SU-DHL-6 (cell line): Measurements from ENCODE around the gene AMH.

Source experiments
- EZH2phosphoT487 ChIP-seq: fragments of 200-600 bp; sonication (generic), shearing (Covaris generic); conservative IDR thresholded peaks from 2 replicates; pipeline ENCODE4 v1.6.1; 2018; ENCODE audit warnings: mild to moderate bottlenecking, antibody characterized with exemption, low read length, moderate library complexity, mixed read lengths
- TF ChIP-seq, protein P1 (sequence below): fragments of 200-600 bp; sonication (generic); IDR thresholded peaks from one replicate; pipeline ENCODE4 v1.5.1; 2017; ENCODE audit warnings: antibody characterized with exemption, mild to moderate bottlenecking, low read length, moderate library complexity; ENCODE audit not compliant: insufficient read depth, poor library complexity, severe bottlenecking

DNA sequence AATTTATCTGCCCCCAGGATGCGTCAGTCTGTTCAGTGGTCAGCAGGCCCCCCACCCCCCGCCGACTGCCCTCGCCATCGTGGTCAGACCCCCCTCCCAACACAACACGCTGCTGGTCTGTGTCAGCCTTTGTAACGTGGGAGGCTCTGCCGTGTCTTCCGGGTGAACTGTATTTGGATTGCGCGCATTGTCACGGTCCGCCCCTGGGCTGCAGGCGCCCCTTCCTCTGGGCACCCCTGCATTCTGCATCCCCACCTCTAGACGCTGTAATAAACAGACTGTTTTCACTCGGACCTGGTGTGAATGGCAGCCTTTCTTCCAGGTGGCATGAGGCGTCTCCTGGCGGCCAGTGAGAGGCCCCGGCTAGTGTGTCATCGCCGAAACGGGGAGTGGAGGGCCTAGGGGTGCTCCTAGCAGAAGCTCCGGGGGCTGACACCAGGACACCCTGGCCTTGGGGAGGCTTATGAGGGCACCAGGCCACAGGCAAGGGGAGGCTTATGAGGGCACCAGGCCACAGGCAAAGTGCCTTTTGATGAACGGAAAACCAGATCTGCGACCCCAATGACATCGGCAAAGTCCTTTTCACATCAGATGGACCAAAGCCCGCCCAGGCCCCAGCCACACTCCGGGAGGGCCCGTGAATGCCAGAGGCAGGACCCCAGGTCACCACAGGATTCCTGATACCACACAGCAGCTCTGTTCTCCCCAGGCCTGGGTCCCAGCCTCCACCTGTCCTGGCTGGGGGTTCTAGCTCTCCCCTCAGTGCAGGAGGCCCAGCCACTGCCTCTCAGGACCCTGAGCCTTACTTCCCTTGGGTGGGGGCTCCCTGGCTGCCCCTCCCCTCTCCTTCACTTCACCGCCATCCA is 16.6 kb upstream of the AMH start:
- TF ChIP-seq, protein P1, sequence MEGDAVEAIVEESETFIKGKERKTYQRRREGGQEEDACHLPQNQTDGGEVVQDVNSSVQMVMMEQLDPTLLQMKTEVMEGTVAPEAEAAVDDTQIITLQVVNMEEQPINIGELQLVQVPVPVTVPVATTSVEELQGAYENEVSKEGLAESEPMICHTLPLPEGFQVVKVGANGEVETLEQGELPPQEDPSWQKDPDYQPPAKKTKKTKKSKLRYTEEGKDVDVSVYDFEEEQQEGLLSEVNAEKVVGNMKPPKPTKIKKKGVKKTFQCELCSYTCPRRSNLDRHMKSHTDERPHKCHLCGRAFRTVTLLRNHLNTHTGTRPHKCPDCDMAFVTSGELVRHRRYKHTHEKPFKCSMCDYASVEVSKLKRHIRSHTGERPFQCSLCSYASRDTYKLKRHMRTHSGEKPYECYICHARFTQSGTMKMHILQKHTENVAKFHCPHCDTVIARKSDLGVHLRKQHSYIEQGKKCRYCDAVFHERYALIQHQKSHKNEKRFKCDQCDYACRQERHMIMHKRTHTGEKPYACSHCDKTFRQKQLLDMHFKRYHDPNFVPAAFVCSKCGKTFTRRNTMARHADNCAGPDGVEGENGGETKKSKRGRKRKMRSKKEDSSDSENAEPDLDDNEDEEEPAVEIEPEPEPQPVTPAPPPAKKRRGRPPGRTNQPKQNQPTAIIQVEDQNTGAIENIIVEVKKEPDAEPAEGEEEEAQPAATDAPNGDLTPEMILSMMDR: no peak
- TF ChIP-seq EZH2phosphoT487: no peak
